ENCODE results near the gene EPB41L4B. TPM values are rescaled to one million over a fixed set of nuclear protein-coding genes. Genes with fewer than 3 reads are reported as not detected.

Gene EPB41L4B
- total RNA-seq, 1 donor from 2014 or later = 0.41 TPM

- peaks cover 6% of the 10 kb centered on the region for H3K27me3 Mint-ChIP-seq (ENCODE audit: unreplicated experiment)
- H3K36me3 Mint-ChIP-seq (ENCODE audit: low read depth, unreplicated experiment) = no peaks in the 10 kb centered on the region
Observed at GRCh38 chr9:109331353-109331752, 10.5 kb upstream of the EPB41L4B start.

GRCh38 chr9:109329638-109330258 is 8.9 kb upstream of the EPB41L4B start:
- Mint-ChIP-seq H3K36me3 (ENCODE audit: low read depth, unreplicated experiment) (no peaks in the 10 kb centered on the region), H3K27me3 (ENCODE audit: unreplicated experiment) (peaks cover 6% of the 10 kb centered on the region), H3K4me1 (ENCODE audit: unreplicated experiment) (peaks cover 5% of the 10 kb centered on the region), H3K9me3 (ENCODE audit: unreplicated experiment) (no peaks in the 10 kb centered on the region), H3K27ac (ENCODE audit: unreplicated experiment) (no peak overlapping the region), H3K4me3 (ENCODE audit: unreplicated experiment) (no peak overlapping the region)
- no peak for DNase-seq (ENCODE audit: low spot score)
- no peak for TF ChIP-seq CTCF (IDR thresholded peaks at IDR 0.05; ENCODE audit: unreplicated experiment)

More at GRCh38 chr9:109331353-109331752, 10.5 kb upstream of the EPB41L4B start:
- Mint-ChIP-seq H3K4me3 (ENCODE audit: unreplicated experiment) (no peak overlapping the region), H3K4me1 (ENCODE audit: unreplicated experiment) (peaks cover 5% of the 10 kb centered on the region), H3K27ac (ENCODE audit: unreplicated experiment) (no peak overlapping the region), H3K9me3 (ENCODE audit: unreplicated experiment) (no peaks in the 10 kb centered on the region)
- TF ChIP-seq CTCF (IDR thresholded peaks at IDR 0.05; ENCODE audit: unreplicated experiment) = no peak
- DNase-seq (ENCODE audit: low spot score) = no peak

- H3K27me3 Mint-ChIP-seq (ENCODE audit: unreplicated experiment) = peaks cover 6% of the 10 kb centered on the region
- no peaks in the 10 kb centered on the region for H3K9me3 Mint-ChIP-seq (ENCODE audit: unreplicated experiment)
- H3K36me3 Mint-ChIP-seq (ENCODE audit: low read depth, unreplicated experiment) = no peaks in the 10 kb centered on the region
- H3K4me1 Mint-ChIP-seq (ENCODE audit: unreplicated experiment) = peaks cover 5% of the 10 kb centered on the region
- no peak for TF ChIP-seq CTCF (IDR thresholded peaks at IDR 0.05; ENCODE audit: unreplicated experiment)
- no peak overlapping the region for H3K27ac Mint-ChIP-seq (ENCODE audit: unreplicated experiment)
- no peak overlapping the region for H3K4me3 Mint-ChIP-seq (ENCODE audit: unreplicated experiment)
- DNase-seq (ENCODE audit: low spot score) = no peak
Observed at GRCh38 chr9:109328978-109329637, 8.2 kb upstream of the EPB41L4B start.

- Mint-ChIP-seq H3K4me1 (ENCODE audit: unreplicated experiment) (peaks cover 5% of the 10 kb centered on the region), H3K27me3 (ENCODE audit: unreplicated experiment) (peaks cover 16% of the 10 kb centered on the region), H3K36me3 (ENCODE audit: low read depth, unreplicated experiment) (no peaks in the 10 kb centered on the region), H3K9me3 (ENCODE audit: unreplicated experiment) (no peaks in the 10 kb centered on the region), H3K4me3 (ENCODE audit: unreplicated experiment) (no peak overlapping the region), H3K27ac (ENCODE audit: unreplicated experiment) (no peak overlapping the region)
- no peak for DNase-seq (ENCODE audit: low spot score)
- TF ChIP-seq CTCF (IDR thresholded peaks at IDR 0.05; ENCODE audit: unreplicated experiment) = no peak
Observed at GRCh38 chr9:109325089-109325488, 4.2 kb upstream of the EPB41L4B start.

GRCh38 chr9:109323771-109324170 is 2.9 kb upstream of the EPB41L4B start:
- Mint-ChIP-seq H3K36me3 (ENCODE audit: low read depth, unreplicated experiment) (no peaks in the 10 kb centered on the region), H3K27me3 (ENCODE audit: unreplicated experiment) (peaks cover 16% of the 10 kb centered on the region), H3K27ac (ENCODE audit: unreplicated experiment) (no peak overlapping the region), H3K9me3 (ENCODE audit: unreplicated experiment) (no peaks in the 10 kb centered on the region), H3K4me3 (ENCODE audit: unreplicated experiment) (no peak overlapping the region), H3K4me1 (ENCODE audit: unreplicated experiment) (peaks cover 6% of the 10 kb centered on the region)
- DNase-seq (ENCODE audit: low spot score) = no peak
- no peak for TF ChIP-seq CTCF (IDR thresholded peaks at IDR 0.05; ENCODE audit: unreplicated experiment)
